HEK293 (cell line): ENCODE results near the gene YIPF4.

Experiments used
- HIC1 ChIP-seq: fragments of 450-650 bp; formaldehyde crosslinking; IDR thresholded peaks from 2 replicates; pipeline ENCODE4 v1.5.1; 2016; ENCODE audit warnings: missing biosample characterization, missing genetic modification characterization
- OSR2 ChIP-seq: fragments of 450-650 bp; formaldehyde crosslinking; IDR thresholded peaks from 2 replicates; pipeline ENCODE4 v1.5.1; 2016; ENCODE audit warnings: missing biosample characterization, missing genetic modification characterization
- PATZ1 ChIP-seq: fragments of 450-650 bp; formaldehyde crosslinking; IDR thresholded peaks from 2 replicates; pipeline ENCODE4 v1.5.1; 2016; ENCODE audit warnings: missing biosample characterization, missing genetic modification characterization
- PBX3 ChIP-seq: sonication (generic); formaldehyde crosslinking; IDR thresholded peaks from 2 replicates; pipeline ENCODE4 v1.8.1; 2022; ENCODE audit warnings: mild to moderate bottlenecking, moderate library complexity, missing genetic modification reagents
- RBAK ChIP-seq: fragments of 450-650 bp; formaldehyde crosslinking; IDR thresholded peaks from 2 replicates; pipeline ENCODE4 v1.5.1; 2016; ENCODE audit warnings: missing biosample characterization, missing genetic modification characterization
- SCRT2 ChIP-seq: fragments of 450-650 bp; formaldehyde crosslinking; IDR thresholded peaks from 2 replicates; pipeline ENCODE4 v1.5.1; 2016; ENCODE audit warnings: missing biosample characterization, missing genetic modification characterization
- SETDB1 ChIP-seq: IDR thresholded peaks from one replicate; pipeline ENCODE4 v1.6.1; 2017; ENCODE audit warnings: mild to moderate bottlenecking, low read length, moderate library complexity, mixed read lengths; ENCODE audit not compliant: insufficient read length
- TRIM28 ChIP-seq: IDR thresholded peaks from 2 replicates; pipeline ENCODE4 v1.6.1; 2011; ENCODE audit warnings: low read length, control low read depth, borderline replicate concordance
- WT1 ChIP-seq: fragments of 450-650 bp; formaldehyde crosslinking; IDR thresholded peaks from 2 replicates; pipeline ENCODE4 v1.5.1; 2016; ENCODE audit warnings: missing biosample characterization, missing genetic modification characterization
- YY1 ChIP-seq: fragments of 450-650 bp; formaldehyde crosslinking; IDR thresholded peaks from 2 replicates; pipeline ENCODE4 v1.5.1; 2018; ENCODE audit warnings: missing biosample characterization, missing genetic modification characterization
- ZBTB48 ChIP-seq: fragments of 450-650 bp; formaldehyde crosslinking; IDR thresholded peaks from 2 replicates; pipeline ENCODE4 v1.5.1; 2016; ENCODE audit warnings: missing biosample characterization, missing genetic modification characterization
- ZFP3 ChIP-seq: fragments of 450-650 bp; formaldehyde crosslinking; IDR thresholded peaks from 2 replicates; pipeline ENCODE4 v1.5.1; 2016; ENCODE audit warnings: low read depth, missing biosample characterization, missing genetic modification characterization
- ZIC2 ChIP-seq: fragments of 450-650 bp; formaldehyde crosslinking; IDR thresholded peaks from 2 replicates; pipeline ENCODE4 v1.5.1; 2016; ENCODE audit warnings: missing biosample characterization, missing genetic modification characterization
- ZNF121 ChIP-seq: fragments of 450-650 bp; formaldehyde crosslinking; IDR thresholded peaks from 2 replicates; pipeline ENCODE4 v1.5.1; 2016; ENCODE audit warnings: missing biosample characterization, missing genetic modification characterization
- ZNF138 ChIP-seq: fragments of 450-650 bp; formaldehyde crosslinking; IDR thresholded peaks from 2 replicates; pipeline ENCODE4 v1.5.1; 2016; ENCODE audit warnings: missing biosample characterization, missing genetic modification characterization, borderline replicate concordance
- ZNF335 ChIP-seq: fragments of 450-650 bp; formaldehyde crosslinking; conservative IDR thresholded peaks from 2 replicates; pipeline ENCODE4 v1.5.1; 2016; ENCODE audit warnings: missing biosample characterization, missing genetic modification characterization
- ZNF350 ChIP-seq: fragments of 450-650 bp; formaldehyde crosslinking; IDR thresholded peaks from 2 replicates; pipeline ENCODE4 v1.5.0; 2017; ENCODE audit warnings: missing biosample characterization, mild to moderate bottlenecking, missing genetic modification characterization
- ZNF416 ChIP-seq: fragments of 450-650 bp; formaldehyde crosslinking; IDR thresholded peaks from 2 replicates; pipeline ENCODE4 v1.5.1; 2016; ENCODE audit warnings: missing biosample characterization, missing genetic modification characterization
- ZNF530 ChIP-seq: fragments of 450-650 bp; formaldehyde crosslinking; IDR thresholded peaks from 2 replicates; pipeline ENCODE4 v1.5.1; 2016; ENCODE audit warnings: low read depth, missing biosample characterization, missing genetic modification characterization
- ZNF558 ChIP-seq: fragments of 450-650 bp; formaldehyde crosslinking; IDR thresholded peaks from 2 replicates; pipeline ENCODE4 v1.5.1; 2016; ENCODE audit warnings: missing biosample characterization, missing genetic modification characterization
- ZNF571 ChIP-seq: fragments of 450-650 bp; formaldehyde crosslinking; IDR thresholded peaks from 2 replicates; pipeline ENCODE4 v1.5.0; 2017; ENCODE audit warnings: missing biosample characterization, missing genetic modification characterization
- ZNF580 ChIP-seq: fragments of 450-650 bp; formaldehyde crosslinking; IDR thresholded peaks from 2 replicates; pipeline ENCODE4 v1.5.1; 2016; ENCODE audit warnings: missing biosample characterization, missing genetic modification characterization
- ZNF596 ChIP-seq: fragments of 450-650 bp; IDR thresholded peaks from 2 replicates; pipeline ENCODE4 v1.5.0; 2018; ENCODE audit warnings: missing biosample characterization, mild to moderate bottlenecking, missing genetic modification characterization, moderate library complexity
- ZNF626 ChIP-seq: fragments of 450-650 bp; sonication (Bioruptor Pico); formaldehyde crosslinking; IDR thresholded peaks from 2 replicates; pipeline ENCODE4 v1.5.1; 2018; ENCODE audit warnings: missing biosample characterization, missing genetic modification characterization, inconsistent platforms
- ZNF658 ChIP-seq: fragments of 450-650 bp; formaldehyde crosslinking; IDR thresholded peaks from 2 replicates; pipeline ENCODE4; 2016; ENCODE audit warnings: missing biosample characterization, missing genetic modification characterization
- ZNF776 ChIP-seq: fragments of 450-650 bp; formaldehyde crosslinking; IDR thresholded peaks from 2 replicates; pipeline ENCODE4 v1.5.0; 2017; ENCODE audit warnings: missing biosample characterization, missing genetic modification characterization, borderline replicate concordance
- ZNF777 ChIP-seq: fragments of 450-650 bp; formaldehyde crosslinking; IDR thresholded peaks from 2 replicates; pipeline ENCODE4 v1.5.1; 2017; ENCODE audit warnings: missing biosample characterization, missing genetic modification characterization, borderline replicate concordance
- ZNF837 ChIP-seq: fragments of 450-650 bp; formaldehyde crosslinking; IDR thresholded peaks from 2 replicates; pipeline ENCODE4 v1.5.1; 2016; ENCODE audit warnings: missing biosample characterization, missing genetic modification characterization
- TF ChIP-seq, protein P1 (sequence below): fragments of 450-650 bp; formaldehyde crosslinking; IDR thresholded peaks from 2 replicates; pipeline ENCODE4 v1.5.1; 2016; ENCODE audit warnings: missing biosample characterization, missing genetic modification characterization
- TF ChIP-seq, protein P2 (sequence below): fragments of 450-650 bp; formaldehyde crosslinking; IDR thresholded peaks from 2 replicates; pipeline ENCODE4 v1.5.1; 2016; ENCODE audit warnings: missing biosample characterization, missing genetic modification characterization

YIPF4 gene

DNA sequence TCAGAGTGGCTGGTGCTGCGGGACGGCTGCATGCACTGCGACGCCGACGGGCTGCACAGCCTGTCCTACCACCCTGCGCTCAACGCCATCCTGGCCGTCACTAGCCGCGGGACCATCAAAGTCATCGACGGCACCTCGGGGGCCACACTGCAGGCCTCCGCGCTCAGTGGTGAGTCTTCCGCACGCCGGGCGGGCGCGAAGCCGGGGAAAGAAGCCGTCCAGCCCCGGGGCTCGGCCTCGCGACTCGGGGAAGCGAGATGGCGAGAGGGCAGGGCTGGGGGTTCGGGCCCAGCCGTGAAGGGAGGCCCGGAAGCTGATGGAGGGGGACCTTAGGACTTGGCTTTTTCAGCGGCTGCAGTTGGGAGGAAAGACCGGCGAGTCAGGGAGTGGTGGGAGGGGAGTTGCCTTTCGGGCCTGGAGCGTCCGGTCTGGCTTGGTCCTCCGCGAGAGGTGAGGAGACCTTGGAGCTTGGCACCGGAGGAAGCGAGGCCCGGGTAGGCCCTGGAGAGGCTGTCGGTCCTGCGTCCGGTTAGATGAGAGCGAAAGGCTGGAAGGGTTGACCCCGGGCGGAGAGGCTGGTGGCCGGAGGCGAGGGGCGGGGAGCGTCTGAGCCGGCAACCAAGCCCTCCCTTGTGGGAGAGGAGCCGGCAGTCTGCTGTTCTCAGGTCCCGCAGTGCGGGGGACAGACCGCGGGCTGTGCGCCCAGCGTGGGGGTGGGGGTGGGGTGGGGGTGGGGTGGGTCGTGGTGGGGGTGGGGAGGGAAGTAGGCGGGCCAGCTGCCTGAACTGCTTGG is 79.8 kb downstream of the YIPF4 start (continued):
- TF ChIP-seq ZNF571 (tag by site-specific recombination) (no peak), ZBTB48 (tag by site-specific recombination) (peak; percentile 39; the same call in 1 of the 2 replicates), ZNF626 (tag by site-specific recombination) (no peak), ZNF138 (no peak), ZNF416 (no peak), ZNF777 (tag by site-specific recombination) (peak; percentile 80), ZNF335 (tag by site-specific recombination) (peak; percentile 98), TRIM28 (no peak), ZNF776 (no peak), ZNF121 (tag by site-specific recombination) (no peak), YY1 (tag by site-specific recombination) (0 out of 2 replicates have a peak, but pooled peaks have one; percentile 11), ZNF530 (no peak), WT1 (tag by site-specific recombination) (peak; percentile 25; the same call in 1 of the 2 replicates), ZFP3 (tag by site-specific recombination) (no peak), SCRT2 (tag by site-specific recombination) (no peak), ZNF558 (tag by site-specific recombination) (no peak), ZNF837 (no peak), SETDB1 (no peak), HIC1 (no peak), ZNF350 (tag by site-specific recombination) (no peak), PBX3 (CRISPR knock-in tag) (no peak; the same call in 1 of the 2 replicates), ZIC2 (peak; percentile 9; the same call in 1 of the 2 replicates), ZNF596 (tag by site-specific recombination) (no peak), ZNF580 (tag by site-specific recombination) (no peak), OSR2 (tag by site-specific recombination) (no peak), PATZ1 (no peak), RBAK (tag by site-specific recombination) (no peak), ZNF658 (tag by site-specific recombination) (no peak)
- TF ChIP-seq, protein P1, sequence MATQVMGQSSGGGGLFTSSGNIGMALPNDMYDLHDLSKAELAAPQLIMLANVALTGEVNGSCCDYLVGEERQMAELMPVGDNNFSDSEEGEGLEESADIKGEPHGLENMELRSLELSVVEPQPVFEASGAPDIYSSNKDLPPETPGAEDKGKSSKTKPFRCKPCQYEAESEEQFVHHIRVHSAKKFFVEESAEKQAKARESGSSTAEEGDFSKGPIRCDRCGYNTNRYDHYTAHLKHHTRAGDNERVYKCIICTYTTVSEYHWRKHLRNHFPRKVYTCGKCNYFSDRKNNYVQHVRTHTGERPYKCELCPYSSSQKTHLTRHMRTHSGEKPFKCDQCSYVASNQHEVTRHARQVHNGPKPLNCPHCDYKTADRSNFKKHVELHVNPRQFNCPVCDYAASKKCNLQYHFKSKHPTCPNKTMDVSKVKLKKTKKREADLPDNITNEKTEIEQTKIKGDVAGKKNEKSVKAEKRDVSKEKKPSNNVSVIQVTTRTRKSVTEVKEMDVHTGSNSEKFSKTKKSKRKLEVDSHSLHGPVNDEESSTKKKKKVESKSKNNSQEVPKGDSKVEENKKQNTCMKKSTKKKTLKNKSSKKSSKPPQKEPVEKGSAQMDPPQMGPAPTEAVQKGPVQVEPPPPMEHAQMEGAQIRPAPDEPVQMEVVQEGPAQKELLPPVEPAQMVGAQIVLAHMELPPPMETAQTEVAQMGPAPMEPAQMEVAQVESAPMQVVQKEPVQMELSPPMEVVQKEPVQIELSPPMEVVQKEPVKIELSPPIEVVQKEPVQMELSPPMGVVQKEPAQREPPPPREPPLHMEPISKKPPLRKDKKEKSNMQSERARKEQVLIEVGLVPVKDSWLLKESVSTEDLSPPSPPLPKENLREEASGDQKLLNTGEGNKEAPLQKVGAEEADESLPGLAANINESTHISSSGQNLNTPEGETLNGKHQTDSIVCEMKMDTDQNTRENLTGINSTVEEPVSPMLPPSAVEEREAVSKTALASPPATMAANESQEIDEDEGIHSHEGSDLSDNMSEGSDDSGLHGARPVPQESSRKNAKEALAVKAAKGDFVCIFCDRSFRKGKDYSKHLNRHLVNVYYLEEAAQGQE (tag by site-specific recombination) = no peak
- TF ChIP-seq, protein P2, sequence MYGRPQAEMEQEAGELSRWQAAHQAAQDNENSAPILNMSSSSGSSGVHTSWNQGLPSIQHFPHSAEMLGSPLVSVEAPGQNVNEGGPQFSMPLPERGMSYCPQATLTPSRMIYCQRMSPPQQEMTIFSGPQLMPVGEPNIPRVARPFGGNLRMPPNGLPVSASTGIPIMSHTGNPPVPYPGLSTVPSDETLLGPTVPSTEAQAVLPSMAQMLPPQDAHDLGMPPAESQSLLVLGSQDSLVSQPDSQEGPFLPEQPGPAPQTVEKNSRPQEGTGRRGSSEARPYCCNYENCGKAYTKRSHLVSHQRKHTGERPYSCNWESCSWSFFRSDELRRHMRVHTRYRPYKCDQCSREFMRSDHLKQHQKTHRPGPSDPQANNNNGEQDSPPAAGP (tag by site-specific recombination) = 0 out of 2 replicates have a peak, but pooled peaks have one; percentile 17
